Cardiac muscle cell (in vitro differentiated cells and primary cell): Measurements from ENCODE around the gene DGKD. TPM values are rescaled to one million over a fixed set of nuclear protein-coding genes. Genes with fewer than 3 reads are reported as not detected.

Experiments used
- DNase-seq, 2 donors: peaks; one replicate each; pipeline versions ENCODE4 v3.0.0 to v3.0.0-alpha.2; 2010 to 2017; ENCODE audit warnings: low read depth in 1 of 2, low spot score in 1 of 2
- H3K27ac ChIP-seq: fragments of 200-600 bp; sonication (generic); 2 replicates; pipeline ENCODE4 v1.5.1; 2016
- H3K27me3 ChIP-seq: fragments of 200-600 bp; sonication (generic); 2 replicates; pipeline ENCODE4 v1.6.0; 2016; ENCODE audit warnings: control low read depth
- H3K36me3 ChIP-seq: fragments of 200-600 bp; sonication (generic); 2 replicates; pipeline ENCODE4 v1.5.1; 2016; ENCODE audit warnings: control low read depth
- H3K4me1 ChIP-seq: fragments of 200-600 bp; sonication (generic); 2 replicates; pipeline ENCODE4 v1.8.1; 2017; ENCODE audit warnings: low read depth, mild to moderate bottlenecking, mixed run types
- H3K4me3 ChIP-seq: fragments of 200-600 bp; sonication (generic); 2 replicates; pipeline ENCODE4 v1.5.1; 2016; ENCODE audit warnings: mild to moderate bottlenecking
- H3K9me3 ChIP-seq: fragments of 200-600 bp; sonication (generic); 2 replicates; pipeline ENCODE4 v1.5.1; 2017; ENCODE audit warnings: low read depth, mild to moderate bottlenecking, control low read depth
- CTCF ChIP-seq: IDR thresholded peaks from 2 replicates; pipeline ENCODE4 v1.5.1; 2012; ENCODE audit warnings: low read depth, mild to moderate bottlenecking, low read length
- polyA plus RNA-seq: library from polyadenylated mRNA; unstranded; fragments of >200 nt; fragmentation: Nextera tagmentation; extraction: Ambion mirVana; gene quantifications from 2 replicates; pipeline ENCODE4 v1.2.1, GENCODE V29; 2016
- total RNA-seq: library from RNA; depleted of rRNA; stranded (reverse); fragments of >200 nt; gene quantifications from 2 replicates; pipeline ENCODE4 v1.2.3, GENCODE V29; 2016

Gene DGKD
- total and polyA plus RNA-seq, 2 experiments from 2014 or later = 21.0 to 40.0 TPM

- Histone ChIP-seq H3K4me1 (peaks cover 7% of the 10 kb centered on the region), H3K27me3 (no peaks in the 10 kb centered on the region), H3K9me3 (no peaks in the 10 kb centered on the region), H3K4me3 (no peak overlapping the region), H3K27ac (no peak overlapping the region), H3K36me3 (no peaks in the 10 kb centered on the region)
- no peak for TF ChIP-seq CTCF
- DNase-seq = no peak
These were observed 78.7 kb downstream of the DGKD start for GRCh38 chr2:233433029-233433428.

GRCh38 chr2:233433794-233434193 lies 79.5 kb downstream of the DGKD start:
- DNase-seq = no peak

GRCh38 chr2:233434666-233435330 lies 80.5 kb downstream of the DGKD start:
- no peaks in the 10 kb centered on the region for H3K36me3 ChIP-seq
- no peak for DNase-seq
- no peaks in the 10 kb centered on the region for H3K27me3 ChIP-seq
- H3K4me3 ChIP-seq = no peak overlapping the region
- no peaks in the 10 kb centered on the region for H3K4me1 ChIP-seq
- no peak for TF ChIP-seq CTCF
- H3K9me3 ChIP-seq = no peaks in the 10 kb centered on the region
- no peak overlapping the region for H3K27ac ChIP-seq

More at GRCh38 chr2:233433794-233434193, 79.5 kb downstream of the DGKD start:
- Histone ChIP-seq H3K36me3 (no peaks in the 10 kb centered on the region), H3K27me3 (no peaks in the 10 kb centered on the region), H3K4me1 (peaks cover 7% of the 10 kb centered on the region), H3K9me3 (no peaks in the 10 kb centered on the region), H3K4me3 (no peak overlapping the region), H3K27ac (no peak overlapping the region)
- no peak for TF ChIP-seq CTCF

GRCh38 chr2:233435436-233436190 lies 81.3 kb downstream of the DGKD start:
- no peak for DNase-seq
- Histone ChIP-seq H3K27me3 (no peaks in the 10 kb centered on the region), H3K9me3 (no peaks in the 10 kb centered on the region), H3K4me1 (no peaks in the 10 kb centered on the region), H3K36me3 (no peaks in the 10 kb centered on the region), H3K4me3 (no peak overlapping the region), H3K27ac (no peak overlapping the region)
- TF ChIP-seq CTCF = no peak

- no peaks in the 10 kb centered on the region for H3K36me3 ChIP-seq
- TF ChIP-seq CTCF = no peak
- H3K9me3 ChIP-seq = no peaks in the 10 kb centered on the region
- no peaks in the 10 kb centered on the region for H3K27me3 ChIP-seq
- H3K4me3 ChIP-seq = no peak overlapping the region
- no peak overlapping the region for H3K27ac ChIP-seq
- H3K4me1 ChIP-seq = no peaks in the 10 kb centered on the region
- no peak for DNase-seq
These were observed 81.9 kb downstream of the DGKD start for GRCh38 chr2:233436191-233436581.
